Midbrain (tissue), 1 donor: ENCODE results near the gene TNKS1BP1.
A peak's percentile ranks its signal among the peaks of the same experiment; 100 is the strongest.
"Not testable (repeated sequence)": the region's sequence is repeated elsewhere in the genome, so short reads cannot be mapped to it uniquely, and the experiment has no call there.

ENCODE experiments used
- DNase-seq: peaks from one replicate; lab custom pipeline; 2025; lab: John Stamatoyannopoulos, UW

The TNKS1BP1 gene

DNA sequence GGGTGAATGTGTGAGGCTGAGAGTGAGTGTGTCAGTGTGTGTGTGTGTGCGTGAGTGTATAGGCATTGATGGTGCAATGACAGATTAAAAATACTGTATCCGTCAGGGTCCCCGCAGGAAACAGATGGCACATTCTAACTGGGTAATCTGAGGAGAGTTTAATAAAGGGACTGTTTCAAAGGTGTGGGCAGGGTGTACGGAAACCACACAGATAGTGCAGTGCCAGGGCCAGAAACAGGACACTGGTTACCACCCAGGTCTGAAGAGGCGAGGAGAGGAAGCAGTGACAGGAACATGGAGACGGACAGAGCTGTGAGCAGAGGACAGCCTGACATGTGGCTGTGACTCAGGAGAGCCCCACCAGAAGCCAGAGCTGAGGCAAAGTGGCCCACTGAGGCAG, 29.9 kb upstream of the TNKS1BP1 start:
- DNase-seq: no peak

DNA sequence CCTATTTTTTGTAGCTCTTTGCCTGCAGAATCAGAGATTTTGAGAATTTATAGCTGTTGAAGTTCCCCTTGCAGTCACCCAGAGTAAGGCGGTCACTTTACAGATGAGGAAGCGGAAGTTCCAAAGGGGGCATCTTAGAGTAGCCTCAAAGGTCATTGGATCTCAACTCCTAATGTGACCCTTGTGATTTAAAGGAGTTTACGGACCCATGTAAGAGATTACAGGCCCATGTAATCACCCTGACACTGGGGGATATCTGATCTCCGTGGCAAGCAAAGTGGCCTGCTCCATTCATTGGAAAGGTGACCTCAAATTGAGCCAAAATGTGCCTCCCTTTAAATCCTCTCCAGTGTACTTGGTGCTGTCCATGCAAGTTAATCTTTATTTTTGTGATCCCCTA, 29.1 kb upstream of the TNKS1BP1 start:
- DNase-seq: no peak

DNA sequence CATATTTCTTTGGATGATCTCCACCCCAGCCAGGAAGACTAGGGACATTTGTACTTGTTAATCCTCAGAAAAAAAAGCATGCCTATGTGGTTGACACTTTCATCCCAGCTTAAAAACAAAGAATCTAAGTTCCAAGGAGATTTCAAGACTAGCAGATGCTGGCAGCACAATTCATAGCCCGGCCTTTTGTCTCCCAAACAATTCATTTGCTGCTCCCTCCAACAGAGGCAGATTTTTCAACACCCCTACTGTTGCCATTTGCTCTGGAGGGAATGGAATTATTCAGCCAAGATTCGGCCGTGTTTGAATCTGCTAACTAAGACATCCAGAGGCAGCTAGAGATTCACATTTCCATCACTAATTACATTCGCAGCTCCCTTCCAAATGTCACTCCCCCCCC, 28.7 kb upstream of the TNKS1BP1 start:
- DNase-seq: no peak

DNA sequence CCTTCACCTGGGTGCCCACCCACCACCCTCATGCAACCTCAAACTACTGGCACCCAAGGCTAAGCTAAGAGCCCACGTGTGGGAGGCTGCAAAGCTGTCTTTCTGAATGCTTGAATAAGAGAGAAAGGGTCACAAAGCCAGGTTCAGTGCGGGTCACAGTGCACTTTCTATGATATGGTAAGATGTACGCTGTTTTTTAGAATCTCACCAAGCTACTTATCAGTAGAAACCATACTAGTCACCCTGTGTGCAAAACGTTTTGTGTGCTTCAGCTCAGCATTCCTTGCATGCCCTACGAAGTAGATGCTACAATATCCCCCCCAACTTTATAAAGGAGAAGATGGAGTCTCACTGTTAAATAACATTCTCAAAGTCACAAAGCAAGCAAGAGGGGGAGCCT, 28.3 kb upstream of the TNKS1BP1 start:
- DNase-seq: no peak

DNA sequence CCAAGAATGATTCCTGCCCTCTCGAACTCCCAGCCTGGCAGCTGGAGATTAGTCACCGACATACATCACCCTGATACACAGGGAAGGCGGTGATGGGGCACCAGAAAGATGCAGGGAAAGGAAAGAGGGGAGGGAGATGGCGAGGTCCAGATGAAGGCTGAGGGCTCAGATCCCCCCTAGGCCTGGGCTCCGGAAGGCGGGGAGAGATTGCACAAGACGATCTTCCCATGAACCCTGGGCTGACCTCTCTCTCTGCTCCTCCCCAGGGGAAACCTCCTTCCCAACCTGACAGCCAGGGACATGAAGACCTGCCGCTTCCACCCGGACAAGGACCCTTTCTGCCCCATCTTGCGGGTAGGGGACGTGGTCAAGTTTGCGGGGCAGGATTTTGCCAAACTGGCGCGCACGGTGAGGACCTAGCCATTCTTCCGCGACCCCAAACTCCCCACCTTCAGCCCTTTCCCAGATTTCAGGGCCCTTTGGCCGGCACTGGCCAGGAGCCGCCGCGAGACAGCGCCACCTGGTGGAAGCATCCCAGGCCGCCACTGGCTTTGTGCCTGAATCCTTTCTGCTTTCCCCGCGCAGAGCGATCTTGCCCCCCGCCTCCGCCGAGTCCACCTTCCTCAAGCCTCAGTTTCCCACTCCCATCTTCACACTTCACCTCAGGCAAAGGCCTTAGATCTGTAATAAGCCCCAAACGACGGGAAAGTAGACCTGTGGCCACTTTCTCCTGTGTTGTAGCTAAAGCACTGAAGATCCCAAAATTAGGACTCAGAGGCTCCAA, 24.9 kb upstream of the TNKS1BP1 start:
- peak; percentile 52 for DNase-seq

DNA sequence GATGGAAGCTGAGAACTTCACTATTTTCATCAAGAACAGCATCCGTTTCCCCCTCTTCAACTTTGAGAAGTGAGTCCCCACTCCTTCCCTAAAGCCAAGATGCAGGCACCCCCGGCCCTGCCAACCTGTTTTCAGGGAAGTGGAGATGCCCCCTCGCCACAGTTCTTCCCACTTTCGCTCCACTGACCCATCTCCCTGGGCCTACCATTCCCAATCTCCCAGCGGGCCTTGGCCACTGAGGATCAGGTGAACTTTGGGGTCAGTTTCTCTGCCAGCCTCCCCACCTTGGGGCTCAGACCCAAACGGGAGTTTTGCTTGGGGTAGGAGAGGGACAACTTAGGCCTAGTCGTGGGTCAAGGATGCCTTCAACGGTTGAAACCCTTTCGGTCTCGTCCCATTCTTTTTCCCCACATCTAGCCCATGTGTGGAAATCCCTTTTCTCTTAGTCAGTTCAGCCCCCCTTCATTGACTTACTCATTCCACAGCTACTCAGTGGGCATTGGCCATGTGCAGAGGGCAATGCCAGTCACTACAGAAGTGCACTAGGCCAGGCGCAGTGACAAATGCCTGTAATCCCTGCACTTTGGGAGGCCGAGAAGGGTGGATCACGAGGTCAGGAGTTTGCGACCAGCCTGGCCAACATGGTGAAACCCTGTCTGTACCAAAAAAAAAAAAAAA, 24.0 kb upstream of the TNKS1BP1 start:
- no peak for DNase-seq

DNA sequence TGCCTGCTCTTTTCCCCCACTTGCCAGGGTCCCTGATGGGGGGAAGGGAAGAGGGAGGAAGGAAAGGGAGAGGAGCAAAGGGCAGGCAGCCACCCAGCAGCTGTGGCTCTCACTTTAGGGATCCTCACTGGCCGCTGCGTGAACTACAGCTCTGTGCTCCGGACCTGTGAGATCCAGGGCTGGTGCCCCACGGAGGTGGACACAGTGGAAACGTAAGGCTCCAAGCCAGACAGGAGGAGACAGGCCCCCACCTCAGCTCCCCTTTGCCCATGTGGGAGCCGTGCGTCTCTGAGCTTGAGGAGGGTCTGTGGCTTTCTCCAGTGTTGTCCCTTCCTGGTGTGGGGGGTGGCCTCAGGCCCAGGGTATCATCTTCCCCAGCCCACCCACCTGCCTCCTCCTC, 23.3 kb upstream of the TNKS1BP1 start:
- no peak for DNase-seq

DNA sequence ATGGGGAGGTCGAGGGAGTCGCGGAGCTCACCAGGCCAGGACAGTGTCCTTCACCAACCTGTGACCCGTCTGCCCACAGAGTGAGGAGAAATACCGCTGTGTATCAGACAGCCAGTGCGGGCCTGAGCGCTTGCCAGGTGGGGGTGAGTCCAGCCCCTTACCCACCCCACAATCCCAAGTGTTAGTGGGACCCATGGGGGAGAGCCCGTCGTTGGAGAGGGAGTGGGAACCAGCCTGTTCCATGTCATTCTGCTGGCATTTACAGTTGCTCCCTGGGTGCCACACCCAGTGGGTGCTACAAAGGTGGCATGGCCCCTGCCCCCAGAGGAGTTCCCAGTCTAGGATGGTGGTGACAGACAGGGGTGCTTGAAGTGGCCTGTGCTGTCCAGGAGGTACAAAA, 22.6 kb upstream of the TNKS1BP1 start:
- DNase-seq: no peak

DNA sequence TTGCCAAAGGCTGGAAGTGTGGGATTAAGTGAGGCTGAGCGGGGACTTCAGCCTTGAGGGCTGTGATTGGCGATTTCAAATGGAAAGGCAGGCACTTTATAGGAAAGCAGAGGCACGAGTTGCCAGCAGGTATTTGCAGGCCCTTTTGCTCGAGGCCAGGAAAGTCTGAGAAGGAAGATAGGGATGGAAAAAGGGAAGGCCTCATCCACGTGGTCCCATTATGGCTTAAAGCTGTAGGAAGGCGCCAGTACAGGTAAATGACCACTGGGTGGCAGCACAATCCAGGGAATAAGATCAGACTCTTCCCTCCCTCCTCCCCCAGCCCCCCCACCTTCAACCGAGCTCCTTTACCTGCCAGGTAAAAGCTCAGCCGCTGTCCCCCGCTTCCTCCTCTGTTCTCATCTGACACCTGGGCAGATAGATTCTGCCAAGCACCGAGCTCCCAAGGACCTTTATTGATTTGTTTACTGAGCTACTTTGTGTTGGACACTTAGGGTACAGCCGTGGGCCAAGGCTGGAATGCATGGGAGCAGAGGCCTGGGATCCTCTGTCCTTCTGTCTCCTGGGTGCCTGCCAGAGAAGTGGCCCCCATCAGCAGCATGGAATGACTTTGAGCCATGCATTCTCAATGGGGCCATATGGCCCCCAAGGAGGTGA, 20.9 kb upstream of the TNKS1BP1 start:
- peak; percentile 77 for DNase-seq

DNA sequence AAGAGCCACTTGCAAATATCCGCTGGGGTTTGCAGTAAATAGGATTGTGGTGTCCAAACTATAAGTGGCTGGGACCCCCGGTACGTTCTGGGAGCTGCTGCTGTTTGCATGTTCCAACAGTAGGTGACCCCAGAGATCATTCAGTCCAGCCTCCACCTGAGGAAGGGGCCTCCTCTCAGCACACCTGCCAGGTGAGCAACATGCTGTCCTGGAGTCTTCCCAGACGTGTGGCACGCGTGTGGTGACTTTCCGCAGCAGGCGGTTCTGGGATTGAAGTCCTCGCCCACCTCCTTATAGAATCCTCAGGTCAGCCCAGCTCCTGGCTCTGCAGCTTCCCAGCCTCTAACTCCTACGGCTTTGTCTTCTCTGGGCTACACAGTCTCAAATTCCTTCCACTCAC, 20.1 kb upstream of the TNKS1BP1 start:
- no peak for DNase-seq

DNA sequence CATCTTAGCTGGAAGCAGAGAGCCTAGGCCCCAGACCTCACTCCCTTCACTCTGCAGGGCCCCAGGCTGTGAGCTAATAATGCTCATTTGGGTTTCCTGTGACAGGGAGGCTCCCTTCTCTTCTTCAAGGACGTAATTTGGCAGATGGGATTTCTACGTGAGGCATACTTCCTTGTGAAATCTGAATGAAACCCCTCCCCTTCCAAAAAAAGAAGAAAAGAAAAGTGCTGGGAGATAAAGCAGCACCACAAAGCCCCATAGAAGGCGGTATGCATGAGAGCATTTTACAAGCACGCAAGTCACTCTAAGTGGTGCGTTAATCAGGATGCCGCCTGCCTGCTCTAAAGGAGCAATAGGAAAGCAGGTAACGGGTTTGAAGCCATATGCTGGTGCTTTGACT, 19.1 kb upstream of the TNKS1BP1 start:
- no peak for DNase-seq

DNA sequence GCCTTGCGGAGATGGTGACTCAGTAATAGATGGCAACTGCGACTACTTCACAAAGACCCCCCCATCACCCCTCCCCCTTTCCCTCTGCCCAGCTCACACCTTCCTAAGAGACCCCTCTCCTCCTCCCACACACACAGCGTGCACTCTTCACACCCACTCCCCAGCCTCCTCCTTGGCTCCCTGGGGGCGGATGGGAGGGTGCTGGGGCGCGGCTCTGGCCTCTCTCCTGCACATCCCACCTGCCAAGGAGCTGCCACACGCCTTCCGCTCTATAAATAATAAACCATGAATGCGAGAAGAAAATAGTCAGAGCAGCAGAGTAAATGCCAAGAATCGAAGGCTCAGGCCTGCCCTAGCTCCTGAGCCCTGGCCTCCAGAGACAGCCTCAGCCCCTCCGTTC, 17.9 kb upstream of the TNKS1BP1 start:
- DNase-seq: no peak

DNA sequence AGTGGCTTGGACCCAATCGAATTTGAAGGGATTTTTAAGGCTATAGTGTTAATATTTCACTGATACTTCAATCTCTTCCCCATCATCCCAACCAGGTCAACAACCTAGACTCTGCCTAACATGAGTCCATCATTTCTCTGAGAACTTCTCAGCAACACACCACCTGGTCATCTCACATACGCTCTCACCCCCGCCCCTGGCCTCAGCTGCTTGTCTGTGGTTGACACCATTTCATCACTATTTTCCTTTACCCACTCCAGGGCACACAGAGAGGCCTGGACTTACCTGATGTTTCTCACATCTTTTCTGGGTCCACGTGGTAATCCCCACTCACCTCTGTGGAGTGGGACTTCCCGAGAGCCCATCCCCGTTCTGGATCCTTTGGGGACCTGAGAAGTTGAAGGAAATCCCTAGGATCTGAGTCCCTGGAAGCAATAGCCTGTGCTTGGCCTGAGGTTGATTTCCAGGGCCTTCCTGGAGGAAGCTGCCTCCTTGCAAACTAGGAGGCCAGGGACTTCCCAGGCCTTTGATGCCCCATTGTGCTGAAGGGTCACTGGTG, 16.6 kb upstream of the TNKS1BP1 start:
- no peak for DNase-seq

DNA sequence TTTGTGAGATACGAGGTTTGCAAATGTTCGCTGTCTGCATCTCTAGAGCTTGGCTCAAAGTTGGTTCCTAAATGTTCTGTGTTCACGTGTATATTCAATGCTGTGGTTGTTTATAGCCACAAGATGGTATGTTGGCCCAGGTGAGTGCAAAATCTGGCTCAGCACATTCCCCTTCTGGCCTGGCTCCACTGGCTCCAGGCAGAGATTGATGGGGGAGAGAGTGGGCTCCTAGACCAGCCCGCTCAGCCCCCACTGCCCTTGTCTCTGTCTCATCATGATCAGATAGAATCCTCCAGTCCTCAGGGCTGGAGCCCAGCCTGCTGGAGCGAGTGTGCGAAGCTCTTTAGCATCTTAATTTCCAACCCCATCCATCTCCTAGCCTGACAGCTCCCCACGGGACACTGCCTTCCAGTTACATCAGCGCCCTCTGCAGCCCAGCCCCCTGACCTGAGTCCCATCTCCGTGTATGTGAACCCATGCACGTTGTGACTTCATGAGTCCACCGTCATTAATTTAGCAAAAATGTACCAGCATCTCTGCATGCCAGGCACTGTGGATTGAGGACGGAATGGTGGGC, 15.4 kb upstream of the TNKS1BP1 start:
- DNase-seq: no peak

DNA sequence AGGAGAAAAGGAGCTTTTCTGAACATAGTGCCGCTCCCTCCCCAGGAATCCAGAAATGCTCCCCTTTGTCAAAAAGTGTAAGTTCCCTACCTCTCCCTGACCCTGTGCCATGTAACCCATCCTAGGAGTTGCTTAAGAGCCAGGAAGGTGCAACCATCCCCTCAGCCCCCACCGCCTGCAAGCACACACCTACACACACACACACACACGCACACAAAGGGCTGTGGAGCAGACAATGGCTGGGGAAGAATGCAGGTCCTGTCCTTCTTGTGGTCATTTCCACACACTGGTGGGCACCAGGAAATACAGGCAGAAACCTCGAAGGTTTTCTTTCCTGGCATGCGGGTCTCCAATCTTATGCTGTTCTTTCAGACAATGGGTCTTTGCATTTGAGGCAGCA, 14.6 kb upstream of the TNKS1BP1 start:
- DNase-seq: no peak

DNA sequence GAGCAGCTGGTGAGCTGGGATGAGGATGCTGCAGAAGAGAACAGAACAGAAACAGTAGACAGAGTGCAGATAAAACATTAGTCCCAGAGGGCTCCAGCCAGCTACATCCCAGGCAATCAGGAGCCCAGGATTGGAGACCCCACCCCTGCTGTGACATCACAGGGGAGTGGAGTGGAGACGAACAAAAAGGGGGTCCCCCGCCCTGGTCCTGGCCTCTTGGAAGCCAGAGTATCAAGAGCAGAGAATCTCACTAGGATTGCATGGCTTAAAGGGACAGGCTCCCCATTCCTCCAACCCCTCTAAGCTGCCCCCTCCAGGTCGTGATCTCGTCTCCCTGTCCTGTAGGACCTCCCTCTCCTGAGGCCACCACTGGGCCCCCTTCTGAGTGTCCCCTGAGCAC, 13.4 kb upstream of the TNKS1BP1 start, which contains the start of gene P2RX3:
Gene P2RX3, plus strand, starts transcription at position 211 of the 400 bp plus-strand sequence. CDS start 199 bp downstream, outside the sequence.
- DNase-seq: no peak

DNA sequence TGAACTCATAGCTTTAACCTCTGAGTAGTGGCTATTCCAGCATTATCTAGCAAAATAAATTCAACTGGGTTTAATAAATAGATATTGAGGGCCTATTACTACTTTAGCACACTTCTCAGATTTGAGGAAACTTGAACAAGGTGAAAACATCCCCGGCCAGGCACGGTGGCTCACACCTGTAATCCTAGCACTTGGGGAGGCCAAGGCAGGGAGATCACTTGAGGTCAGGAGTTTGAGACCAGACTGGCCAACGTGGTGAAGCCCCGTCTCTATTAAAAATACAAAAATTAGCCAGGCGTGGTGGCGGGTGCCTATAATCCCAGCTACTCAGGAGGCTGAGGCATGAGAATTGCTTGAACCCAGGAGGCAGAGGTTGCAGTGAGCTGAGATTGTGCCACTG, 12.1 kb upstream of the TNKS1BP1 start:
- DNase-seq: not testable (repeated sequence)

DNA sequence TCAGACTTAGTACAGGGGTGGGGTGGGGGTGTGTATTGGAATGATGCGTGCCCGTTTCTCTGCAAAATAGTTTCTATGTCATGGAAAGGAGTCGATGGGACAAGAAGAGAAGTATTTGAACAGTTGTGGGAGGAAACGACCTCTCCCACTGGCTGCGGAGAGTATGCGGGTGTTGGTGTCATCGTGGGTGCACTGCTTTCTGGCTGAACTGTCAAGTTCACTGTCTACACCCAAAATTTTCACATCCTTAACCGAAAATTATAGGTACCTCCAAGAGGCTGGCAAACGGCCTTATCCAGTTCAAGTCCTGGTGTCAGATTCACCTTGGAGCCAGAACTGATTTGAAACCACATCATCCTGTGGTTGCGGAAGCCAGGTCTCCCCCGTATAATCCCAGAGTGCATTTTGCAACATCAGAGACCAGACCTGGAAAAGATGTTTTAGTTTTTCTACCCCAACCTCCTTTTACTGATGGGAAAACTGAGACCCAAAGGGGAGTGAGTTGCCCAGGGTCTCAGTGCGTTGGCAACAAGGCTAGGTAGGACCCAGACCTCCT, 11.4 kb upstream of the TNKS1BP1 start:
- no peak for DNase-seq

DNA sequence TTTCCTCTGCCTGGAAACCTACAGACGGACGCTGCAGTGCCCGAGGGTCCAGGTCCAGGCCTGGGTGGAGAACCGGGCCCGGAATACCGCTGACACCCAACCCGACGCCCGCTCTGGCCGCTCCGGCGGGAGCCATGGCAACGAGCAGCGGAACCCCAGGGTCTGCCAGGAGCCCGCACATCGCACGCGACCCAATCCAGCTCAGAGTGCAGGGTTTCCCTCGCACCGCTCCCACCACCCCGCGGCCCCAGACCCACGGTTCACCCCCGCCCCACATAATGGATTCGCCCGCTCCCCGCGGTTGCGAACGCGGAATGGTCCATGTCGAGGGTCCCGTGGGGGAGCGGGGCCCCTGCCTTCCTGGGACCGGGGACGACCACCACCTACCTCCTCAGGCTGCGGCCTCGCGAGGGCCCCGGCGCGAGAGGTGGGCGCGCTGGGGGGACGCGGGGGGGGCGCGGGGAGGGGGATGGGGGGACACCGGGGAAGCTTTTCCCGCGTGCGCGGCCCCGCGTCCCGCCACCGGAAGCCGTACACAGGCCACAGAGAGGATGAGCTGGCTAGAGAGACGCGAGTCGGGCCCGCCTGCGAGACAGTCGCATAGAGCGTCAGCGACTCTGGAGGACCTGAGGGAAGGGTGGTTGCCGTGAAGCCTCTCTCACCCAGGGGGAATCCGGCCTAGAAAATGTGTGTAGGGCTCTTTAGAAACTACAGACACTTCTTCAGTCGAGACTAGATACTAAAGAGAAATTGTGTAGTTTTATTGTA, 10.8 kb upstream of the TNKS1BP1 start, which contains the start of gene SSRP1:
Gene SSRP1, minus strand, starts transcription at position 550 of the 768 bp plus-strand sequence. CDS start 771 bp downstream, outside the sequence.
- peak; percentile 92 for DNase-seq

DNA sequence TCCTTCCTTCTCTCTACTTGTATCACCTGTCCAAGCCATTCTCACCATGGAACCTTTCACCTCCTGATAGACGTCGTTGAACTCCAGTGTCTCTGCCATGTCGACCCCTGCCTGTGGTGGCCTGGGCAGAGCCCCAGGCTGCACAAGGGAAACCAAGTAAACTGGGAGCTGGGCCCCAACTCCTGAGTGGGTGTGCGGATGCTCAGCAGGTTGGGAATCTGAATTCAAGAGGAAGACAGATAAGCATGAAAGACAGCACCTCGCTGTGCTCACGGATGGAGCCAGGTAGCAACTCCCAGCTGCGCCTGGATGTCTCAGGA, 10.2 kb upstream of the TNKS1BP1 start:
- DNase-seq: no peak
